ENCODE results near the gene HSPA4.

The HSPA4 gene

GRCh38 chr5:133106761-133107572, 55.2 kb downstream of the HSPA4 start:
- no peak for DNase-seq

- no peak for DNase-seq
Observed at GRCh38 chr5:133108481-133108921, 56.7 kb downstream of the HSPA4 start.

DNA sequence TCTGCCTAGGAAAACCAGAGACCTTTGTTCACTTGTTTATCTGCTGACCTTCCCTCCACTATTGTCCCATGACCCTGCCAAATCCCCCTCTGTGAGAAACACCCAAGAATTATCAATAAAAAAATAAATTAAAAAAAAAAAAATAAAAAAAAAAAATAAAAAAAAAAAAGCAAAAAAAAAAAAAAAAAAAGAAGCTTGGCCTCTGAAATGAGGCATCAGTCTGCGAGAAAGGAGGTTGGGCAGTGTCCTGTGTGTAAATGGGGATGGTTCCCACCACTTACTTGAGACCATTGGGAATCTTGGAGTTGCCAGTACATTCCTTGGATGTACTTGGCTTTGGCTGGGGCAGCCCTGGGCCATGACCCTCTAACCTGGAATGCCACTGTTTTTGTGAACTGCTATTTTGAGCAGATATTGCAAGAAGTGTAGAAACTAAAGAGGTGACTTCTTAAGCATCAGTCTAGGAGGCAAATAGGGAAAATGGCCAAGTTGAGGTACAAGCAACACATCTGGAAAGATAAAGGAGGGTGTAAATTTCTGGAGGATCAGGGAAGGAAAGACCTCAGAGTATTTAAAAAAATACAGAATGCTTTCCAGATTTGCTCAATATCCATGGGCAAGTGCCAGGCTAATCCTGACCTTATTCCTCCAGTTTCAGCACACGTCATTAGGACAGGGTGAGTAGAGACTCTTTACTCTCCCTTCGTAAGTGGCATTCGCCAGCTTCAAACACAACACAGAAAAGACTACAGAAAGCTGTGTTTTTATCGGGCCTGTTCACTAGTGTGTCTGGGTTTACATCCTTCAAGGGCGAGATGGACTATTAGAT, 58.1 kb downstream of the HSPA4 start:
- no peak for DNase-seq

- no peak for DNase-seq
Observed at GRCh38 chr5:133110709-133111108, 58.9 kb downstream of the HSPA4 start.

- no peak for DNase-seq
Observed at GRCh38 chr5:133111299-133111698, 59.5 kb downstream of the HSPA4 start.

GRCh38 chr5:133112026-133112660, 60.3 kb downstream of the HSPA4 start:
- DNase-seq: no peak

DNA sequence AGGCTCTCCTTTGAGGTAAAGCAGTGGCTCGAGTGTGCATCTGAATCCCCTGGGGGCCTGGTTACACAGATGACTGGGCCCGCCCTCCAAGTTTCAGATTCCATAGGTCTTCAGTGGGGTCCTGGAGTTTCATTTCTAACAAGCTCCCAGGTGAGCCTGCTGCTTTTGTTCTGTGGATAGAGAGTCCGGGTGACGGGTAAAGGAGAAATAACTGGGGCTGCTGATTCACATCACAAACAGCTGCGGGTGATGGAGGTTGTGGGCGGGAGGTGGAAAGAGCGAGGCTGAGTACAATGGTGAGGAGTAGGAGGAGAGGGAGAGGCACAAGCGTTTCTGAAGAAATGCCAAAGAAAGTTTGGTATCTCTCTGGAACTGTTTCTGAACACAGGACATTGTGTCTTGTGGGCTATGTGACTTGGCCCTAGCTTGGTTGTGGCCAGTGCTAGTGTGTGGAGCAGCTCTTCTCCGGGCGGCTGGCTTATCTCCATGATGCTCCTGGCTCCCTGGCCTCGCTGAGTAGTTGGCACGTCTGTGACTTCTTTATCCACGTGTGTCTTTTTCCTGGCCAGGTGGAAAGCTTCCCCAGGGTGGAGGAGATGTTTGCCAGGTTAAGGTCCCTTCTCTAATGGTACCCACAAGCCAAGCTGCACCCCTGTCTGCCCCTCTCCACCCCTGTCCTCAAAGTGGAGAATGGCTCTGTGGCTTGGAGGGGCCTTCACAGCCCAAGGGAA, 61.7 kb downstream of the HSPA4 start:
- no peak for DNase-seq

- DNase-seq: no peak
Observed at GRCh38 chr5:133114166-133114932, 62.5 kb downstream of the HSPA4 start.

DNA sequence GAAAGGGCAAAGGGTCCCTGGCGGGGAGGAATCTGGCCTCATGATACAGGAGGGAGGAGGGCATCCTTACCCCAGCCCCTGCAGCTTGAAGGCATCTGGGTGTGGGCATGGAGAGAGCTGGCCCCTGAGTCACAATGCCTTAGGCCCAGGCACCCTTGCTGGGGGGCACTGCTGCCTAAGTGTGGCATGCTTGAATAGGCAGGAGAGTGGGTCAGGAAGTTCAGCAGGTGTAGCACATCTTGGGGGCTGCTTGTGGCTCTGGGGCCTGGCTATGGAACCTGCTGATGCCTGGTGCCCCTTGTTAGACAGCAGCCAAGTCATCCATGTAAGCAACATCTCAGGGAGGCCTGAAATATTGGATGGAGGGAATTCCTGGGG, 63.1 kb downstream of the HSPA4 start:
- no peak for DNase-seq

DNA sequence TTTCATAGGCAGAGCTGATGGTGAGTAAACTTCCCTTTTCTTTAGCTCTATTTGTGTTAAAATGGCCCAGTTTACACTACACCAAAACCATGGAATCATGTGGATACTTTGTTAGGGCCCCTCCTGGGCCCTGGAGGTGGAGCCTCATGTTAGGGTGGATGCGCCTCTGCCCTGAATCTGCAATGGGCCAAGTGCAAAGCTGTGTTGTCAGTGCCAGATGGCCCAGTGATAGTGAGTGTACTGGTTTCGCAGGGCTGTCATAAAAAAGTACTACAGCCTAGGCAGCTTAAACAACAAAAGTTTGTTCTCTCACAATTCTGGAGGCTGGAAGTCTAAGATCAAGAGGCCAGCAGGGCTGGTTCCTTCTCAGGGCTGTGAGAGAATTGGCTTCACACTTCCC, 64.8 kb downstream of the HSPA4 start:
- no peak for DNase-seq

- no peak for DNase-seq
Observed at GRCh38 chr5:133117166-133117911, 65.5 kb downstream of the HSPA4 start.

GRCh38 chr5:133117912-133118445, 66.2 kb downstream of the HSPA4 start:
- DNase-seq: no peak

DNA sequence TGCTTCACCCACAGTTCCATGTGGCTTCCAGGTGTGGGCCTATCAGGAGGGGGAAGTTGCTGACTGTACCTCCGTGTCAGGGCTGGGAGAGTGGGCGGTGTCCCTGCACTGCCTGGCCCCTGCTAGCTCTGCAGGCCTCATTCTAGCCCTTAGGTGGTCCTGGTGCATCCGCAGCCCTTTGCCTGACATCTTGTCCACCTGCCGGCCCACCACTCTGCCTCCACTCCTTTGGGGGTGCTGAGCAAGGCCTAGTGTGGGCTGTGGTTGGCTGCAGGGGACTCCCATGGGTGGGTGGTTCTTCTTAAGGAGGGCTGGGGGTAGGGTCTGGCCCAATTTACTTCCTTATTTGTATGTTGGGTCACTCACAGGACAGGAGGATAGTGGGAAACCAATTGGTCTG, 66.9 kb downstream of the HSPA4 start:
- DNase-seq: no peak

DNA sequence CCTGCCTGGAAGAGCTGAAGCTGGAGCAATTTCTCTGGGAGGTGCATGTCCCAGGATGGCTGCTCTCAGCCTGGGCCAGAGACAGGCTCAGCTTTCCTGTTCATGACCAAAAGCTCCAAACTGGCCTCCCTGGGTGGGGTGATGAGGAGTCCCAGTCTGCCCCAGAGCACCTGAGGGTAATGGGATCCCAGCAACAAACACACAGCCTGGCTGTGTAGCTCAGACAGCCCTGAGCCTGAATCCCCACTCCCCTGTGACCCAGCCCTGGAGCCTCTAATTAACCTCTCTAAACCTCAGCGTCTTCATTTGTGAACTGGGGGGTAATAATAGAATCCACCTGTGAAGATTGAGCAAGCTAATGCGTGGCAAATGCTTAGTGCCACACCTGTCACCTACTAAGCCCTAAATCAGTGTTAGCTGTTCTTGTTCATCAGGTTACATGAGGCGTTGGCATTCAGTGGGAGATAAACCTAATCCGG, 67.5 kb downstream of the HSPA4 start:
- no peak for DNase-seq

DNA sequence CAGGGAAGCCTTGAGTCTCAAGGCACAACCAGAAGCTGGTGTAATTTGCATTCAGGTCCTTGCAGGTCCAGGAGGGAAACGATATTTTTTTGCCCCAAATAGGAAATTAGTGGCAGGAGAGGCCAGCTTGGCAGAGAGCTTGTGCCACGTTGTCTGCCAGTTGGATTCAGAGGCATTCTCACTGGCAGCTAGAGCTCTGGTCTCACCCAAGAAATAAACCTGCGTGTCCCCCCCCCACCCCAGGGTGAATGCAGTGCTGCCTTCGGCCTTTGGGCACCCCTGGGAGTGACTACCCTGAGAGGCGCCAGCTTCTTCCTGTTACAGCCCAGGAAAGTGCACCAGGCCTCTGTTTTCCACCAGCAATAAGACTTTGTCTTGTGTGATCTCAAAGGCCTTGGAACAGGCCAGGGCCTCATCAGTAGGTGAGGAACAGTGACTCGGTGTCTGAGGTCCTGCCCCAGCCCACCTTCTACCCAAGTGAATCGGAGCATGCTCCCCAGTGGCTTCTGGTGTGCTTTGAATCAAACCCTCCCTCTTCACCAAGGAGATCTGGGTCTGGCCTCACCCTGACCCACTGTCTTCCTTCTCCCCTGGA, 68.4 kb downstream of the HSPA4 start:
- DNase-seq: no peak

GRCh38 chr5:133121080-133121479, 69.3 kb downstream of the HSPA4 start:
- DNase-seq: no peak

DNA sequence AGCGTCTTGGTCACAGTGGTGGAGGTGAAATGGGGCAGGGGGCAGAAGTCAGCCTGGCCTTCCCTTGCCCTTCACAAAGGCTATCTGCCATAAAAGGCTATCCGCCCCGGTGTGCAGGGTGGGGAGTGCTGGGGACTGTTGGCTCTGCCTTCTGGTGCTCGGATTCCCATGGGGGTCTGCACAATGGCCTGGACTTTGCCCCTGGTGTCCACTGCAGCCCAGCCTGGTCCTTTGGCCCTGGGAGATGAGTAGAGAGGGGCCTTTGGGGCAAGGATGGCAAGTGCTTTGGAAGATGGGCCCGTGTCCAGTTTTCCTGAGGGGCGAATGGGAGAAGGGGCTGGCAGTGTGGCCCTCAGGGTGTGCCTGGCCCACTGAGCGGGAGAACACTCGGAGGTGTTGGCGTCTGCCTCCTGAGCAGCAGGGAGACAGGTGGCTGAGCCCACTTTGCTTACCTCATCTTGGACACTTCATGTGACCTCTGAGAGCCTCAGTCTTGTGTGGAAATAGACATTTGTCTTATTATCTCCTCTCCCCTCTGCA, 69.9 kb downstream of the HSPA4 start:
- no peak for DNase-seq

GRCh38 chr5:133122711-133123110, 70.9 kb downstream of the HSPA4 start:
- no peak for DNase-seq

DNA sequence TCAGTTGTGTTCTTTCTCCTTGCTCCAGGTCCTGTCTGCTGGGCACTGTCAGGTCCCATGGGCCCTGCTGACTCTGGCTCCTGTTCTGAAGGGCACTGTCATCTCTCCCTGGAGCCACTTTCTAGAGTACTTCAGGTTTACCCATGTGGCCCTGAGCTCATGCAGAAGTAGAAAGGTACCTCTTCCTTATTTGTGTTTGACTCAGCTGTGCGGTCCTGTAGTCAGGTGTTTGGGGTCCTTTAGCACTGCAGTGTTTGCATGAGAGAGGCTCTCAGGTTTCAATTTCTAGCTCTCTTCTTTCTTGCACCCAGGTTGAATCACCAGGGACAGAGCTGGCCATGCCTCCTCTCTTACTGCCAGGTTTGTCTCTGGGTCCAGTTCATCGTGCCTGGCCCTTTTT, 71.5 kb downstream of the HSPA4 start:
- no peak for DNase-seq

DNA sequence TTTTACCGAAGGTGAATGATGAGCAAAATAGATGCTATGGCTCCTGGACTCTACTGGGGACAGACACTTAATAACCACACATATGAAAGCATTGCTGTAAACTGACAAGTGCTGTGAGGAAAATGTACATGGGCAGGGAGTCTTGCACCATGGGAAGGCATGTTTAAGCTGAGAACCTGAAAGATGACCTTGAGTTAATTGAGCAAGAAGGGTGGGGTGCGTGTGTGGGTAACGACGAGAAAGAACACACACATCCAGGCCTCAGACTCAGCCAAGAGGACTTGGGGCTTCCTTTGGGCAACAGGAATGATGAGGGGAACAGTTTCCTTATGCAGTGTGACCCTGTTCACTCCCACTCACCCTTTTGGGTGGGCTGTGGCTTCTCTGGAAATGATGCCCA, 73.1 kb downstream of the HSPA4 start:
- no peak for DNase-seq
